Measurements from ENCODE around the gene MYO3B. TPM values are rescaled to one million over a fixed set of nuclear protein-coding genes. Genes with fewer than 3 reads are reported as not detected.

Gene MYO3B
- total and polyA plus RNA-seq, 2 of the 8 experiments (the other 6 are each of a cell fraction or from before 2014, with no cell fraction given), result 0.17 to 0.19 TPM

DNA sequence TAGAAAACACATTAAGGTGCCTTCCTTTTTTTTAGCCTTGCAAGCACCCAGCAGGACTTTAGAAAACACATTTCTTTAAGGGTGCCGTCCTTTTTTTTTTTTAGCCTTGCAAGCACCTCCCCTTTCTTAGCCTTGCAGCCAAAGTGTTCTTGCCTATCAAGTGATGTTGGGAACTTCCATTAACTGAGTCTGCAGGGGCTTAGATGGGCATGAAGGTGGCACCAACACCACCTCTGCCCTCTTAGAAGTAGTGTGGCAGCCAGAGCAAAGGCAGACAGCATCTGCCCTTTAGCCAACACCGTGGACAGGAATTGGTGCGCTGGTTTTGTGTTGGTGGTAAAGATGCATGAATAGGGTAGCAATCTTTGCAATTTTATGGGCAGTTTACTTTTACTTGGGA is 325.6 kb downstream of the MYO3B start:
- DNase-seq (ENCODE audit: low read depth in 1 of 2, low spot score in 2 of 2) (no peak), FAIRE-seq (peak; percentile 28)
- H2AK5ac ChIP-seq (ENCODE audit: low read depth, low read length), result 0 out of 2 replicates have a peak overlapping the region, but pooled peaks have one; percentile 40
- peaks cover 0 to 9% (median 2%) of the 10 kb centered on the region in 4 experiments; a peak in 3 of 7 replicates for H3K27me3 ChIP-seq (replicated peaks in 1 of 4; ENCODE audit: control insufficient read depth in 3 of 4, extremely low read depth in 1 of 4, insufficient read depth in 3 of 4, low read length in 3 of 4)
- H3K4ac ChIP-seq (replicated peaks; ENCODE audit: insufficient read length, low read depth, low read length), result peak overlapping the region; percentile 53
- no peaks in the 10 kb centered on the region for H3K79me2 ChIP-seq (ENCODE audit: control insufficient read depth in 1 of 2, insufficient read depth in 2 of 2, low read length in 2 of 2)
- H4K20me1 ChIP-seq (replicated peaks in 1 of 2; ENCODE audit: control insufficient read depth in 1 of 2, insufficient read depth in 2 of 2, low read length in 2 of 2), result no peaks in the 10 kb centered on the region
- H3K4me2 ChIP-seq (ENCODE audit: insufficient read depth in 1 of 2, low read depth in 2 of 2, low read length in 2 of 2), result peak overlapping the region; percentile 26 to 46; a peak in 3 of 4 replicates
- H4K8ac ChIP-seq (ENCODE audit: extremely low read depth, insufficient read depth, low read length), result no peak overlapping the region
- H3K4me1 ChIP-seq (replicated peaks in 1 of 4; ENCODE audit: control insufficient read depth in 3 of 4, insufficient read depth in 4 of 4, low read length in 3 of 4), result peaks cover 9 to 33% (median 31%) of the 10 kb centered on the region in 4 experiments; a peak in 6 of 7 replicates
- no peaks in the 10 kb centered on the region for H3K79me1 ChIP-seq (ENCODE audit: low read depth, low read length)
- no peak overlapping the region for H3K14ac ChIP-seq (ENCODE audit: insufficient read length)
- no peaks in the 10 kb centered on the region for H3K36me3 ChIP-seq (ENCODE audit: control insufficient read depth in 2 of 4, insufficient read depth in 4 of 4, low read length in 3 of 4)
- no peak overlapping the region for H2AFZ ChIP-seq (ENCODE audit: low read length)
- peak overlapping the region; percentile 96 for H2BK12ac ChIP-seq (ENCODE audit: low read depth, low read length)
- H3K18ac ChIP-seq (ENCODE audit: extremely low read depth, low read length), result peak overlapping the region; percentile 44; the same call in 1 of the 2 replicates
- POLR2A ChIA-PET (ENCODE audit: partially characterized antibody), result no interaction called here
- no peak overlapping the region for H3K9ac ChIP-seq (replicated peaks in 1 of 4; ENCODE audit: extremely low read depth in 1 of 4, low read depth in 3 of 4, low read length in 3 of 4)
- H2BK15ac ChIP-seq (ENCODE audit: low read length), result peak overlapping the region; percentile 97; the same call in 1 of the 2 replicates
- H3K9me3 ChIP-seq (ENCODE audit: insufficient read depth in 2 of 2, low read depth in 1 of 2, low read length in 1 of 2), result no peaks in the 10 kb centered on the region
- H3K23me2 ChIP-seq (ENCODE audit: low read depth, low read length), result no peaks in the 10 kb centered on the region
- peak overlapping the region; percentile 91 for H2BK20ac ChIP-seq (ENCODE audit: low read length)
- H3K56ac ChIP-seq (replicated peaks; ENCODE audit: insufficient read length, low read depth, low read length), result peak overlapping the region; percentile 1
- H4K5ac ChIP-seq (ENCODE audit: insufficient read length, low read depth, low read length), result no peak overlapping the region
- no peak overlapping the region for H3K4me3 ChIP-seq (ENCODE audit: extremely low read depth in 1 of 4, insufficient read depth in 2 of 4, low read depth in 3 of 4, low read length in 4 of 4)
- peak overlapping the region; percentile 98 for H4K91ac ChIP-seq (replicated peaks; ENCODE audit: insufficient read length, low read length)
- no peak overlapping the region for H3K23ac ChIP-seq (ENCODE audit: insufficient read length)
- CTCF ChIA-PET (ENCODE audit: partially characterized antibody), result no interaction called here
- 59% methylated on average over 2 of the region's 3 CpGs; no CpG with 5 or more reads in 1 of the 2 experiments for WGBS, 2 experiments (ENCODE audit: extremely low coverage in 1 of 2, insufficient coverage in 1 of 2, insufficient read length in 1 of 2, insufficient replicate concordance in 2 of 2, low coverage in 1 of 2, low lambda C conversion rate in 2 of 2, missing lambda C conversion rate in 1 of 2)
- H3K27ac ChIP-seq (ENCODE audit: low read depth, low read length), result no peak overlapping the region
- peak overlapping the region; percentile 96 for H2BK120ac ChIP-seq (replicated peaks; ENCODE audit: low read depth, low read length)
- peak overlapping the region; percentile 94; the same call in 1 of the 2 replicates for H2BK5ac ChIP-seq (ENCODE audit: low read depth, low read length)
- TF ChIP-seq JUND (IDR thresholded peaks at IDR 0.05; ENCODE audit: low read length), result no peak
